H1 (cell line): ENCODE measurements around the gene ASPDH.

Experiments
- CHD2 ChIP-seq: IDR thresholded peaks from 2 replicates; pipeline ENCODE4 v1.6.1; 2012; ENCODE audit warnings: low read length, improper control_type of control experiment
- POLR2AphosphoS5 ChIP-seq: IDR thresholded peaks from 2 replicates; pipeline ENCODE4 v1.6.1; 2011; ENCODE audit warnings: low read depth, low read length
- TF ChIP-seq, protein P1 (sequence below), 3 experiments: IDR thresholded peaks; 1 replicate in 2 of 3; 2 replicates in 1 of 3; pipeline versions ENCODE4 v1.5.1 to v1.6.1; 2011; ENCODE audit warnings: low read length in 3 of 3, mild to moderate bottlenecking in 3 of 3, inconsistent platforms in 2 of 3, low read depth in 1 of 3, moderate library complexity in 1 of 3; ENCODE audit not compliant: insufficient read depth in 1 of 3; ENCODE audit errors: control extremely low read depth in 1 of 3

GRCh38 chr19:50537769-50538230 lies 24.1 kb upstream of the ASPDH start:
- TF ChIP-seq, protein P1, sequence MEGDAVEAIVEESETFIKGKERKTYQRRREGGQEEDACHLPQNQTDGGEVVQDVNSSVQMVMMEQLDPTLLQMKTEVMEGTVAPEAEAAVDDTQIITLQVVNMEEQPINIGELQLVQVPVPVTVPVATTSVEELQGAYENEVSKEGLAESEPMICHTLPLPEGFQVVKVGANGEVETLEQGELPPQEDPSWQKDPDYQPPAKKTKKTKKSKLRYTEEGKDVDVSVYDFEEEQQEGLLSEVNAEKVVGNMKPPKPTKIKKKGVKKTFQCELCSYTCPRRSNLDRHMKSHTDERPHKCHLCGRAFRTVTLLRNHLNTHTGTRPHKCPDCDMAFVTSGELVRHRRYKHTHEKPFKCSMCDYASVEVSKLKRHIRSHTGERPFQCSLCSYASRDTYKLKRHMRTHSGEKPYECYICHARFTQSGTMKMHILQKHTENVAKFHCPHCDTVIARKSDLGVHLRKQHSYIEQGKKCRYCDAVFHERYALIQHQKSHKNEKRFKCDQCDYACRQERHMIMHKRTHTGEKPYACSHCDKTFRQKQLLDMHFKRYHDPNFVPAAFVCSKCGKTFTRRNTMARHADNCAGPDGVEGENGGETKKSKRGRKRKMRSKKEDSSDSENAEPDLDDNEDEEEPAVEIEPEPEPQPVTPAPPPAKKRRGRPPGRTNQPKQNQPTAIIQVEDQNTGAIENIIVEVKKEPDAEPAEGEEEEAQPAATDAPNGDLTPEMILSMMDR (IDR thresholded peaks at IDR 0.05; ENCODE audit: control extremely low read depth in 1 of 3, insufficient read depth in 1 of 3, low read depth in 1 of 3, low read length in 3 of 3), result peak; percentile 98 to 100 (median 99)
- peak; percentile 66 for TF ChIP-seq CHD2
- no peak; the same call in 1 of the 2 replicates for TF ChIP-seq POLR2AphosphoS5
